ENCODE results near the gene COMTD1. TPM values are rescaled to one million over a fixed set of nuclear protein-coding genes. Genes with fewer than 3 reads are reported as not detected.

The COMTD1 gene
- total RNA-seq, 1 donor from 2014 or later, result 20.0 TPM

GRCh38 chr10:75245354-75246250, 9.8 kb upstream of the COMTD1 start:
- no peak for DNase-seq (ENCODE audit: low spot score)

- no peak for DNase-seq (ENCODE audit: low spot score)
These were observed 9.0 kb upstream of the COMTD1 start for GRCh38 chr10:75244487-75245353.

- no peak for DNase-seq (ENCODE audit: low spot score)
These were observed 7.7 kb upstream of the COMTD1 start for GRCh38 chr10:75243426-75243825.

- no peak for DNase-seq (ENCODE audit: low spot score)
These were observed 4.7 kb upstream of the COMTD1 start for GRCh38 chr10:75240329-75241076.

- no peak for DNase-seq (ENCODE audit: low spot score)
These were observed 3.5 kb upstream of the COMTD1 start for GRCh38 chr10:75239096-75239790.

GRCh38 chr10:75238182-75239095, 2.7 kb upstream of the COMTD1 start:
- no peak for DNase-seq (ENCODE audit: low spot score)

GRCh38 chr10:75236178-75236825, 545 bp upstream of the COMTD1 start:
- DNase-seq (ENCODE audit: low spot score), result no peak

- no peak for DNase-seq (ENCODE audit: low spot score)
These were observed 928 bp downstream of the COMTD1 start for GRCh38 chr10:75234683-75235374.

GRCh38 chr10:75234017-75234682, 1.6 kb downstream of the COMTD1 start:
- peak; percentile 95 for DNase-seq (ENCODE audit: low spot score)

- no peak for DNase-seq (ENCODE audit: low spot score)
These were observed 2.2 kb downstream of the COMTD1 start for GRCh38 chr10:75233444-75234016.

GRCh38 chr10:75231672-75232581, 3.8 kb downstream of the COMTD1 start:
- DNase-seq (ENCODE audit: low spot score), result no peak

GRCh38 chr10:75230600-75231038, 5.1 kb downstream of the COMTD1 start:
- peak; percentile 93 for DNase-seq (ENCODE audit: low spot score)

- no peak for DNase-seq (ENCODE audit: low spot score)
These were observed 5.8 kb downstream of the COMTD1 start for GRCh38 chr10:75229971-75230370.

GRCh38 chr10:75228834-75229233, 6.9 kb downstream of the COMTD1 start:
- DNase-seq (ENCODE audit: low spot score), result no peak

- DNase-seq (ENCODE audit: low spot score), result no peak
These were observed 7.5 kb downstream of the COMTD1 start for GRCh38 chr10:75228278-75228677.

GRCh38 chr10:75226656-75227055, 9.1 kb downstream of the COMTD1 start:
- DNase-seq (ENCODE audit: low spot score), result no peak

- no peak for DNase-seq (ENCODE audit: low spot score)
These were observed 9.7 kb downstream of the COMTD1 start for GRCh38 chr10:75226095-75226494.
